ENCODE data around the gene NFKB1.

The NFKB1 gene

GRCh38 chr4:102629673-102630072, 128.5 kb downstream of the NFKB1 start:
- Histone ChIP-seq H3K9me3 (no peaks in the 10 kb centered on the region), H3K4me3 (no peak overlapping the region), H3K27me3 (ENCODE audit: low read depth) (no peaks in the 10 kb centered on the region), H3K4me1 (no peaks in the 10 kb centered on the region), H3K36me3 (replicated peaks) (no peaks in the 10 kb centered on the region)
- in situ Hi-C loops (cut with MboI; ENCODE audit: low sequenced_read_pairs): loop anchor here (10.0 to 25.0 kb wide), 2 partner anchors 375 to 458 kb away; partner anchors contain the start of genes BDH2 and SLC9B2
- no peak for DNase-seq (ENCODE audit: low spot score in 2 of 2)

DNA sequence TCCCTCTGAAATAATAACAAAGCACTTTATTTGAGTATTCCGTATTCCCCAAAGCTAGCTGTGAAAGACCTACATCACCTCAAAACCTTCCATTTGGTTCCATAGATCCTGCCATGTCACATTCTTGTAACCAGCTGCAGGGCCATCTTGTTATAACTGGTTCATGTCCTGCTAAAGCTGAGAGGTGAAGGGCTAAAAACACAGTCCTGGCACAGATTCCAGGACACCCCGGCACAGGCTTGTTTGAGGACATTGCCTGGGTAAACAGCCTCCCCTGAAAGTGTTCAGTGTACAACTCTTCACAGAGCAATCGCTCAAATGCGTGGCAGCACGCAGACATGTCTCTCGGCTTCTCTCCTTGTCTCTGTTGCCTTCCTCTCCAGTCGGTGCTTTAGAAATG, 130.5 kb downstream of the NFKB1 start:
- Histone ChIP-seq H3K36me3 (replicated peaks) (peaks cover 7% of the 10 kb centered on the region; the same call in 1 of the 2 replicates), H3K4me3 (no peak overlapping the region), H3K27me3 (ENCODE audit: low read depth) (no peaks in the 10 kb centered on the region), H3K4me1 (no peaks in the 10 kb centered on the region), H3K9me3 (no peaks in the 10 kb centered on the region)
- in situ Hi-C loops (cut with MboI; ENCODE audit: low sequenced_read_pairs): loop anchor here (25.0 kb wide), 1 partner anchor 456 kb away; the partner anchor contains the start of genes BDH2 and SLC9B2
- no peak for DNase-seq (ENCODE audit: low spot score in 2 of 2)

DNA sequence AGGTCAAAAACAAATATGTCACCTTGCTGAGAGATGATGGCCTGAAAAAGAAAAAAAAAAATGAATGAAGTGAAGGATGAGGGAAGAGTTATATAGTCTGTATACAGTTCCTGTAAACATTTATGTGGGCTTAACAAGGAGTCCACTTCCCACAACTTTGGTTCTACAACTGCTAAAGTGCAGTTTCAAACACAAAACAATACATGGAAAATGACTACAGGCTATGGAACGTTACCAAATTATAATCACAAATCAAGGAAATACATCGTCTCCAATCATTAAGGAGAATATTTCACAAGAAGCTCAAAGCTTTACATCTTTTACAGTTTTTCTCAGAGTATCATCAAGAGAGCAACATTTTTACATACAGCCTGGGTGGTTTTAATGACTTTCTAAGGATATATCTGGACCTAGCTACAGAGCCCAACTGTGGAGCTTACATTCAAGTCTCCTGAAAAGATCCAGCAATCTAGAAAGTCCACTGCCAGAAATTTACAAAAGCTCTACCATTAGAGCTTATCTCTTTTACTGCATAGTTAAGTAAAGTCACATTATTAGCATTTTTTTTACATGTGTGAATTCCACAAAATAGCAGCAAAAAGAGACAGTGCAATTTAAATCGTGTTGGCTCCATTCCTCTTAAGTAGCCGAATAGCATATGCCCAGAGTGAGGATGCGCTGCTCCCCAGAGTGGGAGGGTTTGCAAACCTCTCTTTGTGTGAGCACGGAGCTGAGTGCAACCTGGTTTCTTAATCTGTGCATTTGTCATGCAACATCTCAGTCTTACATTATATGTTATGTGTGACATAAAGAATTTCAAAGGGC, 131.3 kb downstream of the NFKB1 start:
- peaks cover 7% of the 10 kb centered on the region; the same call in 1 of the 2 replicates for H3K36me3 ChIP-seq (replicated peaks)
- no peak overlapping the region for H3K4me3 ChIP-seq
- no peaks in the 10 kb centered on the region for H3K27me3 ChIP-seq (ENCODE audit: low read depth)
- in situ Hi-C loops (cut with MboI; ENCODE audit: low sequenced_read_pairs): loop anchor here (25.0 kb wide), 1 partner anchor 455 kb away; the partner anchor contains the start of genes BDH2 and SLC9B2
- H3K9me3 ChIP-seq: no peaks in the 10 kb centered on the region
- no peaks in the 10 kb centered on the region for H3K4me1 ChIP-seq
- no peak for DNase-seq (ENCODE audit: low spot score in 2 of 2)

DNA sequence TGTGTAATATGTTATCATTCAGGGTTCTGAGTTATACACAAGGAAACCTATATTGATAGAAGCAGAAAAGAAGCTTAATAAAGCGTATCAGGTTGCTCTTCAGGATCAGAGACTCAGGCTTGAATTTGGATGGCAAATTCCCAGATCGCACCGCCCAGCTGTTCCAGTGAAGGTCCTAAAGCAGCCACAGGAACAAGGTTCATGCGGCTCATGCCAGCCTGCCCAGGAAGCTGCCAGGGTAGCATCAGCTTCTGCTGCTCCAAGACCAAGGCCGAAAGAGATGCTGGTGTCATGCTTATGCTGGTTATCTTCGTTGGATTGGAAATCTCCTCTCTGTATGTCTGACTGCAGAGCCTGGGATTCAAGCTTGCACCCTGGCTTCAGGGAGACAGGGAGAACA, 131.9 kb downstream of the NFKB1 start:
- no peaks in the 10 kb centered on the region for H3K4me1 ChIP-seq
- H3K36me3 ChIP-seq (replicated peaks): peaks cover 7% of the 10 kb centered on the region; the same call in 1 of the 2 replicates
- in situ Hi-C loops (cut with MboI; ENCODE audit: low sequenced_read_pairs): loop anchor here (25.0 kb wide), 1 partner anchor 454 kb away; the partner anchor contains the start of genes BDH2 and SLC9B2
- no peaks in the 10 kb centered on the region for H3K9me3 ChIP-seq
- H3K4me3 ChIP-seq: no peak overlapping the region
- H3K27me3 ChIP-seq (ENCODE audit: low read depth): no peaks in the 10 kb centered on the region
- DNase-seq (ENCODE audit: low spot score in 2 of 2): no peak

- H3K36me3 ChIP-seq (replicated peaks): peaks cover 7% of the 10 kb centered on the region; the same call in 1 of the 2 replicates
- no peaks in the 10 kb centered on the region for H3K4me1 ChIP-seq
- no peaks in the 10 kb centered on the region for H3K9me3 ChIP-seq
- DNase-seq (ENCODE audit: low spot score in 2 of 2): no peak
- in situ Hi-C loops (cut with MboI; ENCODE audit: low sequenced_read_pairs): loop anchor here (25.0 kb wide), 1 partner anchor 450 kb away; the partner anchor contains the start of genes BDH2 and SLC9B2
- H3K27me3 ChIP-seq (ENCODE audit: low read depth): no peaks in the 10 kb centered on the region
- no peak overlapping the region for H3K4me3 ChIP-seq
These were observed 136.2 kb downstream of the NFKB1 start for GRCh38 chr4:102637391-102637790.

- Histone ChIP-seq H3K36me3 (replicated peaks) (peaks cover 7% of the 10 kb centered on the region; the same call in 1 of the 2 replicates), H3K4me1 (no peaks in the 10 kb centered on the region), H3K27me3 (ENCODE audit: low read depth) (no peaks in the 10 kb centered on the region), H3K9me3 (no peaks in the 10 kb centered on the region), H3K4me3 (no peak overlapping the region)
- in situ Hi-C loops (cut with MboI; ENCODE audit: low sequenced_read_pairs): loop anchor here (25.0 kb wide), 1 partner anchor 449 kb away; the partner anchor contains the start of genes BDH2 and SLC9B2
- no peak for DNase-seq (ENCODE audit: low spot score in 2 of 2)
These were observed 137.5 kb downstream of the NFKB1 start for GRCh38 chr4:102638621-102639020.

- DNase-seq (ENCODE audit: low spot score in 2 of 2): no peak
- Histone ChIP-seq H3K36me3 (replicated peaks) (peaks cover 7% of the 10 kb centered on the region; the same call in 1 of the 2 replicates), H3K4me1 (no peaks in the 10 kb centered on the region), H3K9me3 (no peaks in the 10 kb centered on the region), H3K4me3 (no peak overlapping the region), H3K27me3 (ENCODE audit: low read depth) (no peaks in the 10 kb centered on the region)
- in situ Hi-C loops (cut with MboI; ENCODE audit: low sequenced_read_pairs): loop anchor here (25.0 kb wide), 1 partner anchor 448 kb away; the partner anchor contains the start of genes BDH2 and SLC9B2
These were observed 138.4 kb downstream of the NFKB1 start for GRCh38 chr4:102639598-102639997.

DNA sequence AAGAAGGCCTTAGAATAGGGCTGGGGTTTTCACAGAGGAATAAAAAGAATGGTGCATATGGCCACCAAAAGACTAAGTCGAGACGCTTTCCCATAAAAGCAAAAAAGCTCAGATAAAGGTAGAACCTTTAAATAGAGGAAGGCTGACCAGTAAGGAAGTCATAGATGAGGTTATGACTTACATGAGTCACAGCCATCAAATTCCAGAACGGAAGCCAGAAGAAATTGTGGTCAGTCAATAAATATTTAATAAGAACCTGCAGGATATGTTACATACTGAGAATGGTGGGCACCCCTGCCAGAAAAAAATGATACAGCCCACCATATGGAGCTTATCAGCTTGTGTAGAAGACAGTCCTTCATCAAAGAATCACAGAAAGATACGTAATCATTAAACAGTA, 139.5 kb downstream of the NFKB1 start:
- in situ Hi-C loops (cut with MboI; ENCODE audit: low sequenced_read_pairs): loop anchor here (25.0 kb wide), 1 partner anchor 447 kb away; the partner anchor contains the start of genes BDH2 and SLC9B2
- Histone ChIP-seq H3K27me3 (ENCODE audit: low read depth) (no peaks in the 10 kb centered on the region), H3K9me3 (no peaks in the 10 kb centered on the region), H3K4me1 (no peaks in the 10 kb centered on the region), H3K36me3 (replicated peaks) (peaks cover 7% of the 10 kb centered on the region; the same call in 1 of the 2 replicates), H3K4me3 (no peak overlapping the region)
- DNase-seq (ENCODE audit: low spot score in 2 of 2): no peak

DNA sequence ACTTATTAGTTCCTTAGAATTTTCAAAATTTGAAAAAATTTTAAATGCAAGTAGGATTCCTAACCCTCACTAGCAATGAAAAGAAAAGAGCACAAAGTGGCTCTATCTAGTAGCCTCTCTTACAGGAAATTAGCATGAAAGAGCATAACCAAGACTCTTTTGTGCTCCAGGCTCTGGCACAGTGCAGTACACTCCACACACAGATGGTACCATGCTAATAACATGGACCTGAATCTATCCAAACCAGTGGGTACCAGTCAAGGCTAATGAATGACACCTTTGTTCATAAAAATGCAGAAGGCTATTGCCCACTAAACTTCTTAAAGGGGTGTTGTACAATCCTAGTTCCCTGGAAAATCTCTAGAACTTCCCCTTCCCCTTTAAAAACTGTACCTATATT, 140.6 kb downstream of the NFKB1 start:
- no peaks in the 10 kb centered on the region for H3K4me1 ChIP-seq
- in situ Hi-C loops (cut with MboI; ENCODE audit: low sequenced_read_pairs): loop anchor here (25.0 kb wide), 1 partner anchor 446 kb away; the partner anchor contains the start of genes BDH2 and SLC9B2
- no peaks in the 10 kb centered on the region for H3K27me3 ChIP-seq (ENCODE audit: low read depth)
- no peak overlapping the region for H3K4me3 ChIP-seq
- DNase-seq (ENCODE audit: low spot score in 2 of 2): peak in 1 of 2 experiments; percentile 4
- no peaks in the 10 kb centered on the region for H3K36me3 ChIP-seq (replicated peaks)
- no peaks in the 10 kb centered on the region for H3K9me3 ChIP-seq

DNA sequence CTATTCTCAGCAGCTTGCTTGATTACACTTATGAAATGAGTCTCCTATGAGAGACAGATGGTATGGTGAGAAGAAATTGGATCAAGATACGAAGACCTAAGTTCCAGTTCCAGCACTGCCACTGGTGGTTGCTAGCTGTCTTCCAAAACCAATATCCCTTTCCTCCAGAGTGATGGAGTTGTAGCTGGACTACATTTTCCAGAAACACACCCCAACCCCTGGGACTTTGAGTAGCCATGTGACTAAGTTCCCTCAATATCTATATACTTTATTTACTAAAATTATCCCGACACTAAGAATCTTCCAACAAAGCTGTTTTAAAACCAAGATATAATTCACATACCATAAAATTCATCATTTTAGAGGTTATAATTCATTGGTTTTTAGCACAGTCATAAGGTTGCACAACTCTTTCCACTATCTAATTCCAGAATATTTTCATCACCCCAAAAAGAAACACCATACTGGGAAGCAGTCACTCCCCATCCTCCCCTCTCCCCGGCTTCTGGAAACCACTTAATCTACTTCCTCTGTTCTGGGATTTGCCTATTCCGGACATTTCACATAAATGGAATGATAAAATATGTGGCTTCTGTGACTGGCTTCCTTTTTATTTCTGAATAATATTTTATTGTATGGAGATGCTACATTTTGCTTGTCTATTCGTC, 141.6 kb downstream of the NFKB1 start:
- no peak for DNase-seq (ENCODE audit: low spot score in 2 of 2)
- in situ Hi-C loops (cut with MboI; ENCODE audit: low sequenced_read_pairs): loop anchor here (25.0 kb wide), 1 partner anchor 445 kb away; the partner anchor contains the start of genes BDH2 and SLC9B2
- Histone ChIP-seq H3K27me3 (ENCODE audit: low read depth) (no peaks in the 10 kb centered on the region), H3K36me3 (replicated peaks) (no peaks in the 10 kb centered on the region), H3K4me3 (no peak overlapping the region), H3K9me3 (no peaks in the 10 kb centered on the region), H3K4me1 (no peaks in the 10 kb centered on the region)

- in situ Hi-C loops (cut with MboI; ENCODE audit: low sequenced_read_pairs): loop anchor here (25.0 kb wide), 1 partner anchor 440 kb away; the partner anchor contains the start of genes BDH2 and SLC9B2
These were observed 146.0 kb downstream of the NFKB1 start for GRCh38 chr4:102647117-102647516.

GRCh38 chr4:102657206-102657605, 156.0 kb downstream of the NFKB1 start:
- Histone ChIP-seq H3K4me1 (no peaks in the 10 kb centered on the region), H3K9me3 (no peaks in the 10 kb centered on the region), H3K4me3 (no peak overlapping the region), H3K36me3 (replicated peaks) (0 out of 2 replicates have a peak, but pooled peaks cover 3% of the 10 kb centered on the region), H3K27me3 (ENCODE audit: low read depth) (no peaks in the 10 kb centered on the region)
- in situ Hi-C loops (cut with MboI; ENCODE audit: low sequenced_read_pairs): no loop called here
- no peak for DNase-seq (ENCODE audit: low spot score in 2 of 2)

More at GRCh38 chr4:102647117-102647516, 146.0 kb downstream of the NFKB1 start:
- Histone ChIP-seq H3K4me1 (no peaks in the 10 kb centered on the region), H3K4me3 (no peak overlapping the region), H3K27me3 (ENCODE audit: low read depth) (no peaks in the 10 kb centered on the region), H3K36me3 (replicated peaks) (0 out of 2 replicates have a peak, but pooled peaks cover 3% of the 10 kb centered on the region), H3K9me3 (no peaks in the 10 kb centered on the region)
- no peak for DNase-seq (ENCODE audit: low spot score in 2 of 2)

DNA sequence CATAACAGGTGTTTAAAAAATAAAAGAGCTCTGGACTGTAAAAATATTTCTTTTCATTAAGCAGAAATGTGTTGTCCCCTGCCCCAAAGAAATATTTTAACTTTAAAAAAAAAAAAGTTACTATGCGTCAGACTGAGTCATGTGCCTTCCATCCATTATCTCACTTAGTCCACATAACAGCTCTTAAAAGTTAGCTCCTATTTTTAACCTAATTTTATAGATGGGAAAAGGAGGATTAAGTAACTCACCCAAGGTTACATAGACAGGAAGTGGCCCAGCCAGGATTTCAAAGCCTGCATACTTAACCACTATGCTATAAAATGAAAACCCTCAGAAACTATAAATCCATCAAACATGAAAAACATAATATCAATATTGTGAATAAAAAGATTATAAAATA, 161.9 kb downstream of the NFKB1 start:
- peak in 1 of 2 experiments; percentile 39 for DNase-seq (ENCODE audit: low spot score in 2 of 2)
- Histone ChIP-seq H3K27me3 (ENCODE audit: low read depth) (no peaks in the 10 kb centered on the region), H3K36me3 (replicated peaks) (0 out of 2 replicates have a peak, but pooled peaks cover 3% of the 10 kb centered on the region), H3K4me1 (peaks cover 9% of the 10 kb centered on the region), H3K9me3 (no peaks in the 10 kb centered on the region), H3K4me3 (no peak overlapping the region)
- in situ Hi-C loops (cut with MboI; ENCODE audit: low sequenced_read_pairs): no loop called here
